ENCODE results near the gene ESRRA.
"Not testable (repeated sequence)": the region's sequence is repeated elsewhere in the genome, so short reads cannot be mapped to it uniquely, and the experiment has no call there.

The ESRRA gene

DNA sequence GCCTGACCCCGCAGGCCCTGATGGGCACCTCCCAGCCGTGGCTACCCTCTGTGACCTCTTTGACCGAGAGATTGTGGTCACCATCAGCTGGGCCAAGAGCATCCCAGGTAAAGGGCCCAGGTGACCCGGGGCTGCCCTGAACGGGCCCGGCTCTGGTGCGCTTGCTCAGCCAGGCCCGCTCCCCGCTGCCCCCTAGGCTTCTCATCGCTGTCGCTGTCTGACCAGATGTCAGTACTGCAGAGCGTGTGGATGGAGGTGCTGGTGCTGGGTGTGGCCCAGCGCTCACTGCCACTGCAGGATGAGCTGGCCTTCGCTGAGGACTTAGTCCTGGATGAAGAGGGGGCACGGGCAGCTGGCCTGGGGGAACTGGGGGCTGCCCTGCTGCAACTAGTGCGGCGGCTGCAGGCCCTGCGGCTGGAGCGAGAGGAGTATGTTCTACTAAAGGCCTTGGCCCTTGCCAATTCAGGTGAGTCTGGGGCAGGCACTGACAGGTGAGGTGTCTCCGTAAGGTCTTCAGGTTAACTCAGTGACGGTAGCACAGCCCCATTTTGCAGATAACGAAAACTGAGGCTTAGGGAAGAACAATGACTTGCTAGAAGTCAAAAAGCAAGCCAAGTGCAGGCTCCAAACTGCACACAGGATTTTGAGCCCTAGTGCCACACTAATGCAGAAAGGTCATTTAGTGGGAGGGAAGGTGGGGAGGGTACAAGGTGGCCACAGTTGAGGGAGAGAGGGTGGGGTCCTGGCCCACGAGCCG lies 9.7 kb downstream of the ESRRA start:
- TF ChIP-seq TARDBP (IDR thresholded peaks at IDR 0.05) (no peak), FOXA1 (IDR thresholded peaks at IDR 0.05) (no peak), SUZ12 (IDR thresholded peaks at IDR 0.05) (no peak), CTBP1 (IDR thresholded peaks at IDR 0.05; ENCODE audit: borderline replicate concordance) (no peak)
- ChIA-PET CTCF (interaction anchor here (1.2 kb wide), 1 partner anchor 41 kb away, joined by 5 read pairs; no protein-coding TSS in a partner anchor), POLR2A (no interaction called here)
- DNase-seq (ENCODE audit: extremely low spot score) = no peak

DNA sequence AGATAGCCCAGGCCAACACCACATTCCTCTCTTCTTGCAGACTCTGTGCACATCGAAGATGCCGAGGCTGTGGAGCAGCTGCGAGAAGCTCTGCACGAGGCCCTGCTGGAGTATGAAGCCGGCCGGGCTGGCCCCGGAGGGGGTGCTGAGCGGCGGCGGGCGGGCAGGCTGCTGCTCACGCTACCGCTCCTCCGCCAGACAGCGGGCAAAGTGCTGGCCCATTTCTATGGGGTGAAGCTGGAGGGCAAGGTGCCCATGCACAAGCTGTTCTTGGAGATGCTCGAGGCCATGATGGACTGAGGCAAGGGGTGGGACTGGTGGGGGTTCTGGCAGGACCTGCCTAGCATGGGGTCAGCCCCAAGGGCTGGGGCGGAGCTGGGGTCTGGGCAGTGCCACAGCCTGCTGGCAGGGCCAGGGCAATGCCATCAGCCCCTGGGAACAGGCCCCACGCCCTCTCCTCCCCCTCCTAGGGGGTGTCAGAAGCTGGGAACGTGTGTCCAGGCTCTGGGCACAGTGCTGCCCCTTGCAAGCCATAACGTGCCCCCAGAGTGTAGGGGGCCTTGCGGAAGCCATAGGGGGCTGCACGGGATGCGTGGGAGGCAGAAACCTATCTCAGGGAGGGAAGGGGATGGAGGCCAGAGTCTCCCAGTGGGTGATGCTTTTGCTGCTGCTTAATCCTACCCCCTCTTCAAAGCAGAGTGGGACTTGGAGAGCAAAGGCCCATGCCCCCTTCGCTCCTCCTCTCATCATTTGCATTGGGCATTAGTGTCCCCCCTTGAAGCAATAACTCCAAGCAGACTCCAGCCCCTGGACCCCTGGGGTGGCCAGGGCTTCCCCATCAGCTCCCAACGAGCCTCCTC lies 10.6 kb downstream of the ESRRA start:
- DNase-seq (ENCODE audit: extremely low spot score) = not testable (repeated sequence)
- ChIA-PET POLR2A (interaction anchor here (2.0 to 3.8 kb wide), 4 partner anchors 10 to 45 kb away, joined by 7 to 70 read pairs (median 35); partner anchors contain the start of gene ESRRA), CTCF (interaction anchor here (2.9 kb wide), 1 partner anchor 40 kb away, joined by 38 read pairs; no protein-coding TSS in a partner anchor)

DNA sequence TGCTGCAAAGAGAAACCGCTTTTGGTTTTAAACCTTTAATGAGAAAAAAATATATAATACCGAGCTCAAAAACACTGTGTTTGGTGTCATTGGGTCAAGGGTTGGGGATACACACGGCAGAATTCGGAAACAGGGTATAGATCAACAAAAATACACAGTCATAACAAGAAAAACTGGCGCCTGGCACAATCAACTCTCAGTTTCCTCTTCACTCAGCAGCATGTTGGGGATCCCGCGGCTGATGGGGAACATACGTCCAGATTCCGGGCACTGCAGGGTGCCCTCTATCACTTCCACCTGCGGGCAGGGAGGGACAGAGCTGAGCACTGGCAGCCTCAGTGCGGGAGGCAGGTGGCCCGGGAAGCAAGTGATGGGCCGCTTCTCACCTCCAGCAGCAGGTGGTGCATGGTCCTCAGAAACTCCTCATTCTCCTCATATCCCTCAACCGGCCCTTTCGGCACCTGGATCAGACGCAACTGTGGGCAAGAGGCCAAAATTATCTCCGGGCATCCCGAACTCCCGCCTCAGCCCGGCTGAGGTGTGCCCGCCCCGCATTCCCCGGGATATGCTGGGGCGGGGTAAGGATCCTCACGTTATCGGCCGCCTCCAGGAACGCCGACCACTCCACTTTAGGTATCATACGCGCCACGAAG lies 11.5 kb downstream of the ESRRA start:
- TF ChIP-seq LEF1 (IDR thresholded peaks at IDR 0.05; ENCODE audit: borderline replicate concordance) (no peak), L3MBTL2 (conservative IDR thresholded peaks at IDR 0.05) (peak; percentile 17; the same call in 1 of the 2 replicates), ELF4 (IDR thresholded peaks at IDR 0.05) (no peak), NFRKB (IDR thresholded peaks at IDR 0.05) (no peak), HDGF (IDR thresholded peaks at IDR 0.05; ENCODE audit: borderline replicate concordance) (no peak), CTBP1 (IDR thresholded peaks at IDR 0.05; ENCODE audit: borderline replicate concordance) (no peak)
- DNase-seq (ENCODE audit: extremely low spot score) = no peak
- CTCF ChIA-PET = interaction anchor here (0.9 to 2.9 kb wide), 6 partner anchors 12 to 39 kb away, joined by 3 to 38 read pairs (median 10); partner anchors contain the start of genes CCDC88B and ESRRA
- POLR2A ChIA-PET = interaction anchor here (0.8 to 3.8 kb wide), 18 partner anchors 11 to 314 kb away, joined by 3 to 70 read pairs (median 6); partner anchors contain the start of genes BAD, ESRRA, FERMT3 and FKBP2

DNA sequence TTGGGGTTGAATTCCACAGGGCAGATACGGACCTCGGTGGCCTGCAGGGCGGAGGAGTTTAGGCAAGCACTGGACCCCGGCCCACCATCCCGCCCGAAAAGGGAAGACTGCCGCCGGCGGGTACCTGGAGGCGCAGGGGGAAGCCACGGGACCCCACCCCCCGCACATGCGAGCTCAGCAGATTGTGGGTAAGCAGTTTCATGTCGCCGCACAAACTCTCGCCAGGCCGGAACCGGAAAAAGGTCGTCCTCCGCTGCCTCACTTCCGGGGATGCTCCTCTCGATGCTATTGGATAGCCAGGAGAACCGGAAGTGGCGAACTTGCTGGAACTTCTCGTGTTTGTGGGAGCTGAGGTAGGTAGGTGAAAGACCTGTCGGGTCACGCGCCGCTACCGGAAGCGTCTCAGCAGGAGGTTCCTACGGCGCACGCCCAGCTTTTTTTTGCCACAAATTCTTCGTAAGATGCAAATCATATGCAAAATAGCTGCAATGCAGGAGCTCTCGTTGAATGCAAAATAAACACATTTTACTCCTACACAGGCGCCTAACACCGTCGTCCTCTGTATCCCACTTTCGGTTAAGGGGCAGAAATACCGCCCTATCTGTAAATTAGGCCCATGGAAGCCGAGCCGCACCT lies 12.1 kb downstream of the ESRRA start, which contains the start of gene TRMT112:
TRMT112 (minus strand) TSS at position 235 of the 636 bp plus-strand sequence; CDS start at position 202, 33 bp downstream.
- TF ChIP-seq ELF4 (IDR thresholded peaks at IDR 0.05) (peak; percentile 85), SP1 (IDR thresholded peaks at IDR 0.05) (no peak), FOXM1 (IDR thresholded peaks at IDR 0.05; ENCODE audit: borderline replicate concordance) (no peak), TARDBP (IDR thresholded peaks at IDR 0.05) (no peak), L3MBTL2 (conservative IDR thresholded peaks at IDR 0.05) (0 out of 2 replicates have a peak, but pooled peaks have one; percentile 12), FOXK2 (IDR thresholded peaks at IDR 0.05) (no peak)
- ChIA-PET POLR2A (interaction anchor here (0.6 to 3.8 kb wide), 40 partner anchors 10 to 479 kb away, joined by 3 to 70 read pairs (median 4); partner anchors contain the start of genes BAD, ESRRA, FERMT3 and FKBP2), CTCF (interaction anchor here (0.7 to 2.9 kb wide), 11 partner anchors 13 to 49 kb away, joined by 3 to 38 read pairs (median 6); partner anchors contain the start of genes CCDC88B and ESRRA)
- DNase-seq (ENCODE audit: extremely low spot score) = peak; percentile 86

DNA sequence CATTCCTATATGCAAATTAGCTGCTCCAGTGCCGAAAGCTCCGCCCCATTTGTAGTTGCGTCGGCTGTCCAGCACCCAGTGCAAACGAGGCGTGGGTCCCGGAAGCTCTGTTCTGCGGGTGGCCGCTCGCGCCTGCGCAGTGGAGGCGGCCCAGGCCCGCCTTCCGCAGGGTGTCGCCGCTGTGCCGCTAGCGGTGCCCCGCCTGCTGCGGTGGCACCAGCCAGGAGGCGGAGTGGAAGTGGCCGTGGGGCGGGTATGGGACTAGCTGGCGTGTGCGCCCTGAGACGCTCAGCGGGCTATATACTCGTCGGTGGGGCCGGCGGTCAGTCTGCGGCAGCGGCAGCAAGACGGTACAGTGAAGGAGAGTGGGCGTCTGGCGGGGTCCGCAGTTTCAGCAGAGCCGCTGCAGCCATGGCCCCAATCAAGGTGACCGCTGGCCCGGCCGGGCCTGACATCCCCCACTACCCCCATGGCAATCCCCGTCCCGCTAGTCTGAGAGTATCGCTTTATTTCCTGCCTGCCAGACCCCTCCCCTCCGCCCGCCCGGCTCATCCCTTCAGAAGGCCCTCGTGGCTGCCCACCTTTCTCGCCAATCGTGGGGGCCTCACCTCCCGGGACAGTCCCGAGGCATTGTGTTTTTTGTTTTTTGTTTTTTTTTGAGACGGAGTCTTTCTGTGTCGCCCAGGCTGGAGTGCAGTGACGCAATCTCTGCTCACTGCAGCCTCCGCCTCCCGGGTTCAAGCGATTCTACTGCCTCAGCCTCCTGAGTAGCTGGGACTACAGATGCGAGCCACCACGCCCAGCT lies 12.8 kb downstream of the ESRRA start, which contains the start of gene PRDX5:
PRDX5 (plus strand) TSS at position 161 of the 805 bp plus-strand sequence; CDS start at position 256, 95 bp downstream.
- ChIA-PET POLR2A (interaction anchor here (0.6 to 3.8 kb wide), 40 partner anchors 9 to 479 kb away, joined by 3 to 70 read pairs (median 4); partner anchors contain the start of genes BAD, ESRRA, FERMT3 and FKBP2), CTCF (interaction anchor here (0.7 to 2.9 kb wide), 11 partner anchors 13 to 49 kb away, joined by 3 to 38 read pairs (median 6); partner anchors contain the start of genes CCDC88B and ESRRA)
- TF ChIP-seq SP1 (IDR thresholded peaks at IDR 0.05) (no peak), FOXM1 (IDR thresholded peaks at IDR 0.05; ENCODE audit: borderline replicate concordance) (no peak), HDGF (IDR thresholded peaks at IDR 0.05; ENCODE audit: borderline replicate concordance) (no peak), ARNT (IDR thresholded peaks at IDR 0.05) (no peak), ZNF384 (IDR thresholded peaks at IDR 0.05) (no peak), TARDBP (IDR thresholded peaks at IDR 0.05) (no peak), BHLHE40 (IDR thresholded peaks at IDR 0.05; ENCODE audit: borderline replicate concordance) (no peak), ELF4 (IDR thresholded peaks at IDR 0.05) (0 out of 2 replicates have a peak, but pooled peaks have one; percentile 9), L3MBTL2 (conservative IDR thresholded peaks at IDR 0.05) (no peak)
- DNase-seq (ENCODE audit: extremely low spot score) = peak; percentile 96

DNA sequence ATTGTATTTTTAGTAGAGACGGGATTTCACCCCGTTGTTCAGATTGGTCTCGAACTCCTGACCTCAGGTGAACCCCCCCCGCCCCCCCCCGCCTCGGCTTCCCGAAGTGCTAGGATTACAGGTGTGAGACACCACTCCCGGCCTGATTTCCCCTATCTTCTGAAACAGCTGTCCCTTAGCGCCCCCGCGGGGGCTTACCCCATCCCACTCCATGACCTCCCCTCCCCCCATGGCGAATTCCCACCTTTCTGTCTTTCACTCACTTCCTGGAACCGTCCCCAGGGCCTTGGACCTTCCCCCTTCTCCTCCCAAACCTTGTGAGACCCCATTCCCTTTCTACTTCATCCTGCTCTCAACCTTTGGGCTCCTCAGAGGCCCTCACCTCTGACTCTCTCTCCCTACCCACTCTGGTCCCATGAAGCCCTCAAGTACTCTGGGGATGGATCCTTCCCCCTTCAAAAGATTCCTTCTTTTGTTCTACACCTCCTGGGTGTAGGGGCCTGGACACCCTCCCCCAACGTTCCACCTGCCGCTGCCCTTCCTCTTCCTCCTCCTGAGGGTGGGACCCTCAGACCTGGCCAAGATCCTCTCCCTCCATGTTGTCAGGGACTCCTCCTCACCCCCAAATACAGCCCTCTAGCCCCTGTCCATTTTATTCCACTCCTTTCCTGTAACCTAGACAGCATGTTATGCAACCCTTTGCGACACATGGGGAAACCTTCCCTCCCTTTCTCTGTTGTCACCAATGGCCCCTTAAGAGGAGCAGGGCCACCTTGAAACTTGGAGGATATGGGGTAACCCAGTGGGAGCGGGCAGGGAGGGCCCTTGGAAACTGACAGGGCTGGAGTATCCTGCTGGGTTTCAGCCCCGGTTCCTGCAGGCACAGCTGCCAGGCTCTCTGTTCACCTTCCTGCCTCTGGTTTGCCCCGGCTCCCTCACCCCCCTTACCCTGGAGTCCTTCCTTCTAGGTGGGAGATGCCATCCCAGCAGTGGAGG lies 13.7 kb downstream of the ESRRA start:
- no peak for DNase-seq (ENCODE audit: extremely low spot score)
- TF ChIP-seq NFRKB (IDR thresholded peaks at IDR 0.05) = no peak
- no peak for TF ChIP-seq FOXK2 (IDR thresholded peaks at IDR 0.05)
- no peak for TF ChIP-seq SUZ12 (IDR thresholded peaks at IDR 0.05)
- TF ChIP-seq ARNT (IDR thresholded peaks at IDR 0.05) = no peak
- TF ChIP-seq BHLHE40 (IDR thresholded peaks at IDR 0.05; ENCODE audit: borderline replicate concordance) = no peak
- TF ChIP-seq CTBP1 (IDR thresholded peaks at IDR 0.05; ENCODE audit: borderline replicate concordance) = no peak
- no peak for TF ChIP-seq TARDBP (IDR thresholded peaks at IDR 0.05)
- no peak for TF ChIP-seq SP1 (IDR thresholded peaks at IDR 0.05)
- no peak for TF ChIP-seq L3MBTL2 (conservative IDR thresholded peaks at IDR 0.05)
- TF ChIP-seq FOXA1 (IDR thresholded peaks at IDR 0.05) = no peak
- TF ChIP-seq, protein P1, sequence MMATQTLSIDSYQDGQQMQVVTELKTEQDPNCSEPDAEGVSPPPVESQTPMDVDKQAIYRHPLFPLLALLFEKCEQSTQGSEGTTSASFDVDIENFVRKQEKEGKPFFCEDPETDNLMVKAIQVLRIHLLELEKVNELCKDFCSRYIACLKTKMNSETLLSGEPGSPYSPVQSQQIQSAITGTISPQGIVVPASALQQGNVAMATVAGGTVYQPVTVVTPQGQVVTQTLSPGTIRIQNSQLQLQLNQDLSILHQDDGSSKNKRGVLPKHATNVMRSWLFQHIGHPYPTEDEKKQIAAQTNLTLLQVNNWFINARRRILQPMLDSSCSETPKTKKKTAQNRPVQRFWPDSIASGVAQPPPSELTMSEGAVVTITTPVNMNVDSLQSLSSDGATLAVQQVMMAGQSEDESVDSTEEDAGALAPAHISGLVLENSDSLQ (IDR thresholded peaks at IDR 0.05) = no peak
- TF ChIP-seq LEF1 (IDR thresholded peaks at IDR 0.05; ENCODE audit: borderline replicate concordance) = no peak
- TF ChIP-seq ZNF384 (IDR thresholded peaks at IDR 0.05) = no peak
- TF ChIP-seq FOXM1 (IDR thresholded peaks at IDR 0.05; ENCODE audit: borderline replicate concordance) = no peak
- TF ChIP-seq HDGF (IDR thresholded peaks at IDR 0.05; ENCODE audit: borderline replicate concordance) = no peak
- TF ChIP-seq ELF4 (IDR thresholded peaks at IDR 0.05) = no peak
- CTCF ChIA-PET = interaction anchor here (2.0 kb wide), 2 partner anchors 12 to 15 kb away, joined by 13 to 17 read pairs; partner anchors contain the start of gene ESRRA
- POLR2A ChIA-PET = interaction anchor here (1.9 to 3.8 kb wide), 6 partner anchors 12 to 75 kb away, joined by 8 to 70 read pairs (median 48); partner anchors contain the start of gene ESRRA

All from HEK293T (cell line).